GM19193 (cell line): Measurements from ENCODE around the gene DLGAP1.

Source experiments
- POLR2A ChIP-seq: IDR thresholded peaks from 4 replicates; pipeline ENCODE4 v1.6.1; 2011; ENCODE audit not compliant: insufficient read depth, insufficient read length; ENCODE audit errors: extremely low read depth

DLGAP1 gene

GRCh38 chr18:3604498-3605408 lies 850.4 kb downstream of the DLGAP1 start:
- no peak for TF ChIP-seq POLR2A

GRCh38 chr18:3604235-3604497 lies 850.9 kb downstream of the DLGAP1 start:
- TF ChIP-seq POLR2A, result no peak

- no peak for TF ChIP-seq POLR2A
These were observed 851.5 kb downstream of the DLGAP1 start for GRCh38 chr18:3603421-3604234.

GRCh38 chr18:3599861-3600260 lies 855.2 kb downstream of the DLGAP1 start:
- TF ChIP-seq POLR2A, result no peak

- TF ChIP-seq POLR2A, result no peak
These were observed 855.9 kb downstream of the DLGAP1 start for GRCh38 chr18:3599195-3599594.

GRCh38 chr18:3598581-3598980 lies 856.5 kb downstream of the DLGAP1 start:
- TF ChIP-seq POLR2A, result no peak

- no peak for TF ChIP-seq POLR2A
These were observed 857.4 kb downstream of the DLGAP1 start for GRCh38 chr18:3597409-3598357.

- TF ChIP-seq POLR2A, result no peak
These were observed 858.3 kb downstream of the DLGAP1 start for GRCh38 chr18:3596637-3597384.

GRCh38 chr18:3596324-3596636 lies 858.8 kb downstream of the DLGAP1 start:
- no peak for TF ChIP-seq POLR2A

- no peak for TF ChIP-seq POLR2A
These were observed 859.5 kb downstream of the DLGAP1 start for GRCh38 chr18:3595369-3596273.

- no peak for TF ChIP-seq POLR2A
These were observed 860.2 kb downstream of the DLGAP1 start for GRCh38 chr18:3594760-3595368.

GRCh38 chr18:3593904-3594759 lies 861.0 kb downstream of the DLGAP1 start:
- TF ChIP-seq POLR2A, result peak; percentile 55
